B cell (primary cell): Measurements from ENCODE around the gene CYB5D1. TPM values are rescaled to one million over a fixed set of nuclear protein-coding genes. Genes with fewer than 3 reads are reported as not detected.

ENCODE experiments used
- ATAC-seq: fragments of 200-7000 bp; cut with Tn5 transposase; one replicate; pipeline ENCODE4 v1.10.0; 2021; ENCODE audit warnings: low read depth, mild to moderate bottlenecking, moderate number of reproducible peaks, moderate library complexity
- CTCF ChIA-PET: fragments of 350-600 bp; sonication (Branson Sonifier 250); formaldehyde crosslinking; loops from one replicate; lab custom pipeline; 2021; ENCODE audit warnings: antibody characterized with exemption, inconsistent platforms; lab: Charles Lee
- POLR2A ChIA-PET: fragments of 350-600 bp; sonication (Branson Sonifier 250); formaldehyde crosslinking; loops from one replicate; lab custom pipeline; 2021; ENCODE audit warnings: antibody characterized with exemption; lab: Charles Lee
- DNase-seq: peaks from one replicate; pipeline ENCODE4 v3.0.0; 2013
- H2AFZ ChIP-seq: 2 replicates; pipeline ENCODE4 v1.6.1; 2012; ENCODE audit warnings: mild to moderate bottlenecking, low read depth, low read length; ENCODE audit not compliant: insufficient read depth, poor library complexity, severe bottlenecking
- H3K27ac ChIP-seq, 2 donors: 1 replicate in 1 of 2; 2 replicates in 1 of 2; pipeline ENCODE4 v1.5.1; 2012 to 2013; ENCODE audit warnings: low read length in 2 of 2, mild to moderate bottlenecking in 2 of 2, moderate library complexity in 1 of 2
- H3K27me3 ChIP-seq, 4 experiments: fragments of 200-600 bp in 1 of 4; sonication (generic) in 1 of 4; replicated peaks in 1 of 4; 1 replicate in 2 of 4; 2 replicates in 2 of 4; pipeline versions ENCODE4 v1.6.1 to v1.7.0; 2013 to 2016; ENCODE audit warnings: low read length in 3 of 4, mild to moderate bottlenecking in 2 of 4, mixed read lengths in 1 of 4, moderate library complexity in 1 of 4; ENCODE audit not compliant: insufficient read depth in 4 of 4, control insufficient read depth in 3 of 4; ENCODE audit errors: control extremely low read depth in 1 of 4
- H3K36me3 ChIP-seq, 2 experiments: replicated peaks in 1 of 2; 1 replicate in 1 of 2; 2 replicates in 1 of 2; pipeline versions ENCODE4 v1.6.1 to v1.7.1; 2013; ENCODE audit warnings: low read length in 1 of 2; ENCODE audit not compliant: insufficient read depth in 2 of 2, control insufficient read depth in 1 of 2; ENCODE audit errors: control extremely low read depth in 1 of 2, extremely low read depth in 1 of 2
- H3K4me1 ChIP-seq, 2 donors: fragments of 200-600 bp in 1 of 2; sonication (generic) in 1 of 2; 1 replicate in 1 of 2; 2 replicates in 1 of 2; pipeline versions ENCODE4 v1.5.1 to v1.6.1; 2013 to 2017; ENCODE audit warnings: low read length in 2 of 2; ENCODE audit not compliant: control insufficient read depth in 2 of 2, insufficient read depth in 2 of 2
- H3K4me2 ChIP-seq: replicated peaks from 2 replicates; pipeline ENCODE3; 2012; ENCODE audit warnings: mild to moderate bottlenecking, low read depth, low read length; ENCODE audit not compliant: poor library complexity, severe bottlenecking
- H3K4me3 ChIP-seq, 5 experiments: fragments of 200-600 bp in 1 of 5; sonication (generic) in 1 of 5; 1 replicate in 3 of 5; 2 replicates in 2 of 5; pipeline versions ENCODE4 v1.5.1 to v1.7.0; 2011 to 2016; ENCODE audit warnings: low read length in 4 of 5, mild to moderate bottlenecking in 4 of 5, low read depth in 2 of 5, control low read depth in 1 of 5, moderate library complexity in 1 of 5; ENCODE audit not compliant: insufficient read depth in 1 of 5; ENCODE audit errors: control extremely low read depth in 1 of 5, extremely low read depth in 1 of 5
- H3K79me2 ChIP-seq: fragments of 200-600 bp; sonication (generic); one replicate; pipeline ENCODE4 v1.6.0; 2016; ENCODE audit warnings: low read length; ENCODE audit not compliant: control insufficient read depth, insufficient read depth
- H3K9ac ChIP-seq: fragments of 200-600 bp; sonication (generic); 2 replicates; pipeline ENCODE4 v1.6.1; 2017; ENCODE audit warnings: mild to moderate bottlenecking, low read length, moderate library complexity
- H3K9me3 ChIP-seq, 3 donors: one replicate each; pipeline versions ENCODE4 v1.6.1 to v1.7.1; 2013; ENCODE audit warnings: low read length in 2 of 3; ENCODE audit not compliant: control insufficient read depth in 2 of 3, insufficient read depth in 1 of 3; ENCODE audit errors: control extremely low read depth in 1 of 3
- H4K20me1 ChIP-seq: 2 replicates; pipeline ENCODE4 v1.6.0; 2012; ENCODE audit warnings: mild to moderate bottlenecking, low read length; ENCODE audit not compliant: insufficient read depth, control insufficient read depth, poor library complexity, severe bottlenecking
- H3K27ac Mint-ChIP-seq: one replicate; pipeline ENCODE4 v1.8.0; 2021; ENCODE audit warnings: mixed read lengths
- H3K27me3 Mint-ChIP-seq: one replicate; pipeline ENCODE4 v1.8.0; 2021; ENCODE audit warnings: mixed read lengths
- H3K4me1 Mint-ChIP-seq: one replicate; pipeline ENCODE4 v1.8.0; 2021; ENCODE audit warnings: mixed read lengths
- H3K4me3 Mint-ChIP-seq: one replicate; pipeline ENCODE4 v1.8.0; 2021; ENCODE audit warnings: mixed read lengths
- H3K9me3 Mint-ChIP-seq: one replicate; pipeline ENCODE4 v1.8.0; 2022; ENCODE audit warnings: mixed read lengths; ENCODE audit not compliant: insufficient read depth
- EZH2 ChIP-seq: IDR thresholded peaks from 2 replicates; pipeline ENCODE4 v1.6.1; 2012; ENCODE audit warnings: borderline replicate concordance, low read depth, mild to moderate bottlenecking, moderate library complexity, low read length; ENCODE audit not compliant: insufficient read depth, poor library complexity, severe bottlenecking
- WGBS: methylation state at CpG from one replicate; pipeline ENCODE4 v1.1.5; 2013; ENCODE audit warnings: missing lambda C conversion rate; ENCODE audit not compliant: insufficient coverage; 5-methylcytosine and 5-hydroxymethylcytosine counted together
- intact Hi-C: fragments of 100-400 bp; cut with micrococcal nuclease; formaldehyde crosslinking; loops from one replicate; pipeline ENCODE4 v1.10.0; 2022
- polyA plus RNA-seq: library from polyadenylated mRNA; depleted of rRNA; stranded (reverse); fragments of >200 nt; gene quantifications from 2 replicates; pipeline ENCODE4 v1.2.3, GENCODE V29; 2012
- total RNA-seq, 2 donors: library from RNA; stranded (reverse); fragments of 120-200 nt in 1 of 2; gene quantifications; 1 replicate in 1 of 2; 2 replicates in 1 of 2; pipeline versions ENCODE4 v1.2.3 to v1.2.4, GENCODE V29; 2013 to 2022
- TF ChIP-seq, protein P1 (sequence below): fragments of 200-600 bp; IDR thresholded peaks from one replicate; pipeline ENCODE4 v1.8.0; 2022; ENCODE audit warnings: antibody characterized with exemption, mild to moderate bottlenecking

Gene CYB5D1
- total and polyA plus RNA-seq, 2 donors (not counting 1 experiment from before 2014, with no cell fraction given) = 6.3 to 10.2 TPM

DNA sequence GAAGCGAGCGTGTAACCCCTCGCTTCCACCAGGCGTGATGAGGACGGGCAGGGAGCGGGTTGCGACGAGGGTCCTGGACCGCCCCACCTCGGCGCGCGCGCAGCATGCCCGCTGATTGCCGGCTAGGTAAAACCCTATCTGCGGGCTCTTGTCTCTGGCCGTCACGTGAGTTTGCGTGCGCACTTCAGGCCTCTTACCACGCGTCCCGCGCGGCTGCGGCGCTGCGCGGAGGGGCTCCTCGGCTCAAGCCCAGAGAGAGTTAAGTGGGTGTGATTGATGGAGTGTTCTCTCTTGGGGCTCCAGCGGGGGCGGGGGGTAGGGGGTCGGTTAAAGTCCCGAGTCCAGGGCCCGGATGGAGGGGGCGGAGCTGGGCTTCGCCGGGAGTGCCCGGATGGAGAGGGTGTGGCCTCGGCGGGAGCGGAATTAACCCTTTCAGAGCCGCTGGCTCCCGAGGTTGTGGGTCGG lies 15.9 kb upstream of the CYB5D1 start:
- under 1% methylated on average over 46 of the region's 46 CpGs for WGBS
- Histone ChIP-seq H3K9me3 (no peaks in the 10 kb centered on the region), H3K4me2 (peak overlapping the region; percentile 100), H3K4me3 (peak overlapping the region; percentile 27 to 95 (median 84)), H3K4me1 (peaks cover 40 to 73% of the 10 kb centered on the region in 2 donors), H3K36me3 (peaks cover 0 to 11% of the 10 kb centered on the region in 2 experiments), H2AFZ (no peak overlapping the region), H4K20me1 (peaks cover 49% of the 10 kb centered on the region), H3K27me3 (no peaks in the 10 kb centered on the region), H3K27ac (peak overlapping the region; percentile 100), H3K9ac (peak overlapping the region; percentile 100), H3K79me2 (peaks cover 28% of the 10 kb centered on the region)
- intact Hi-C loops = loop anchor here (1.0 to 10.0 kb wide), 5 partner anchors 9 to 405 kb away; partner anchors contain the start of genes FXR2, TP53 and WRAP53
- POLR2A ChIA-PET = interaction anchor here (0.6 to 2.7 kb wide), 5 partner anchors 8 to 359 kb away, joined by 3 to 14 read pairs (median 4); partner anchors contain the start of genes CYB5D1, KDM6B and NAA38
- TF ChIP-seq EZH2 = no peak
- TF ChIP-seq, protein P1, sequence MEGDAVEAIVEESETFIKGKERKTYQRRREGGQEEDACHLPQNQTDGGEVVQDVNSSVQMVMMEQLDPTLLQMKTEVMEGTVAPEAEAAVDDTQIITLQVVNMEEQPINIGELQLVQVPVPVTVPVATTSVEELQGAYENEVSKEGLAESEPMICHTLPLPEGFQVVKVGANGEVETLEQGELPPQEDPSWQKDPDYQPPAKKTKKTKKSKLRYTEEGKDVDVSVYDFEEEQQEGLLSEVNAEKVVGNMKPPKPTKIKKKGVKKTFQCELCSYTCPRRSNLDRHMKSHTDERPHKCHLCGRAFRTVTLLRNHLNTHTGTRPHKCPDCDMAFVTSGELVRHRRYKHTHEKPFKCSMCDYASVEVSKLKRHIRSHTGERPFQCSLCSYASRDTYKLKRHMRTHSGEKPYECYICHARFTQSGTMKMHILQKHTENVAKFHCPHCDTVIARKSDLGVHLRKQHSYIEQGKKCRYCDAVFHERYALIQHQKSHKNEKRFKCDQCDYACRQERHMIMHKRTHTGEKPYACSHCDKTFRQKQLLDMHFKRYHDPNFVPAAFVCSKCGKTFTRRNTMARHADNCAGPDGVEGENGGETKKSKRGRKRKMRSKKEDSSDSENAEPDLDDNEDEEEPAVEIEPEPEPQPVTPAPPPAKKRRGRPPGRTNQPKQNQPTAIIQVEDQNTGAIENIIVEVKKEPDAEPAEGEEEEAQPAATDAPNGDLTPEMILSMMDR = no peak
- ATAC-seq = peak; percentile 14
- CTCF ChIA-PET = interaction anchor here (0.9 to 3.7 kb wide), 10 partner anchors 9 to 218 kb away, joined by 3 to 26 read pairs (median 4); partner anchors contain the start of genes CYB5D1, NAA38 and RNF227
- peak; percentile 95 for DNase-seq
- Mint-ChIP-seq H3K27me3 (no peaks in the 10 kb centered on the region), H3K4me1 (peaks cover 61% of the 10 kb centered on the region), H3K4me3 (peak overlapping the region; percentile 100), H3K9me3 (no peaks in the 10 kb centered on the region), H3K27ac (peak overlapping the region; percentile 100)
